Posterior cingulate gyrus (tissue), 11 donors: Measurements from ENCODE around the gene GOLPH3.
"Not testable (repeated sequence)": the region's sequence is repeated elsewhere in the genome, so short reads cannot be mapped to it uniquely, and the experiment has no call there.

Source experiments
- DNase-seq, 10 donors: peaks; one replicate each; pipeline versions ENCODE4 v3.0.0 to v3.0.0-alpha.2; 2020 to 2021; ENCODE audit warnings: mixed read lengths in 3 of 10
- intact Hi-C: fragments of 100-400 bp; cut with DNase I; formaldehyde crosslinking; loops from one replicate; pipeline ENCODE4 v1.15.1; 2023

GOLPH3 gene

GRCh38 chr5:32082701-32083100, 91.4 kb downstream of the GOLPH3 start:
- no peak for DNase-seq
- intact Hi-C loops = no loop called here

- intact Hi-C loops, DNase-seq: not testable (repeated sequence)
Measured at GRCh38 chr5:32080565-32080964, 93.6 kb downstream of the GOLPH3 start.

- intact Hi-C loops = loop anchor here (5.0 to 10.0 kb wide), 4 partner anchors 47 to 497 kb away; no protein-coding TSS in a partner anchor
- DNase-seq = not testable (repeated sequence)
Measured at GRCh38 chr5:32078855-32079254, 95.3 kb downstream of the GOLPH3 start.

GRCh38 chr5:32076699-32077695, 97.1 kb downstream of the GOLPH3 start:
- intact Hi-C loops = loop anchor here (5.0 to 10.0 kb wide), 4 partner anchors 45 to 495 kb away; no protein-coding TSS in a partner anchor
- DNase-seq = peak in 4 of 10 donors; percentile 45 to 62 (median 54)
